ENCODE data around the gene EEF1G. TPM values are rescaled to one million over a fixed set of nuclear protein-coding genes. Genes with fewer than 3 reads are reported as not detected.

The EEF1G gene
- total and polyA plus RNA-seq, 2 of the 13 experiments (the other 11 are each of a cell fraction or from before 2014, with no cell fraction given): 1,787 to 2,144 TPM

DNA sequence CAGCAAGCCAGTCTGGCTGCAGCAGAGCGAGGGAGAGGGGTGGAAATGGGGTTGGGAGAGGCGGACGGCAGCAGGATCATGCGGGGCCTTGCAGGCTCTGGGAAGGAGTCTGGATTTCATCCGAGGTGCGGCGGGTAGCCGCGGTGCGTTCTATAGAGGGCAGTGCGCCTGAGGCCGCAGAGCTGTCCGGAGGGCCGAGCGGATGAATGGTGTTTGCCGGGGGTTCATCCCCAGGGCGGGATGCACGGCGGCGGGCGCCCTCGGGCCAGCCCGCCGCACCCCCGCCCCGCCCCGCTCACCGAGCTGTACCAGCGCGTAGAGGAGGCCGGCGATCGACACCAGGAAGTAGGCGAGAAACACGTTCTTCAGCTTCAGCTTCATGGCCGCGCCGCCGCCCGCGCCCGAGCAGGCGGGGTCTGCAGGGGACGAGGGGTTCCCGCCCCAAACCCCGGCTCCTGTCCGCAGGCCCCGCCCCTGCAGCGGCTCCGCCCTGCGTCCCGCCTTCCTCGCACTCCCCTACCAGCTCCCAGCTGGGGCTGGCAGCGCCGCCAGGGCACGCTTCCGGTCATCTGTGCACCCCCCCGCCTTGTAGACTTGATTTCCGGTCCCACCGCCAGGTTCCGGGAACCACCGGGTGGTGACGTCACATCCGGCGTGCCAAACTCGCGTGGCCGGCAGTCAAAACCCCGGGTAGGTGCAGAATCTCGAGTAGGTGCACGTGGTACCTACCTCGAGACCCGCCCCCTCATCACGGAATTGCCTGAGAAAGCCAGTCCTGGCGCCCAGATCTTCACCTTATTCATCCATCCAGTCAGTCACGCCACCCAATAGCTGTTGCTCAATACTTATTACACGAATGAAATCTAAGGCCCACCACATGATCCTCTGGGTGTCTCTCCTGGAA lies 48.1 kb upstream of the EEF1G start, which contains the start of gene B3GAT3 (continued):
- TF ChIP-seq, protein P1, sequence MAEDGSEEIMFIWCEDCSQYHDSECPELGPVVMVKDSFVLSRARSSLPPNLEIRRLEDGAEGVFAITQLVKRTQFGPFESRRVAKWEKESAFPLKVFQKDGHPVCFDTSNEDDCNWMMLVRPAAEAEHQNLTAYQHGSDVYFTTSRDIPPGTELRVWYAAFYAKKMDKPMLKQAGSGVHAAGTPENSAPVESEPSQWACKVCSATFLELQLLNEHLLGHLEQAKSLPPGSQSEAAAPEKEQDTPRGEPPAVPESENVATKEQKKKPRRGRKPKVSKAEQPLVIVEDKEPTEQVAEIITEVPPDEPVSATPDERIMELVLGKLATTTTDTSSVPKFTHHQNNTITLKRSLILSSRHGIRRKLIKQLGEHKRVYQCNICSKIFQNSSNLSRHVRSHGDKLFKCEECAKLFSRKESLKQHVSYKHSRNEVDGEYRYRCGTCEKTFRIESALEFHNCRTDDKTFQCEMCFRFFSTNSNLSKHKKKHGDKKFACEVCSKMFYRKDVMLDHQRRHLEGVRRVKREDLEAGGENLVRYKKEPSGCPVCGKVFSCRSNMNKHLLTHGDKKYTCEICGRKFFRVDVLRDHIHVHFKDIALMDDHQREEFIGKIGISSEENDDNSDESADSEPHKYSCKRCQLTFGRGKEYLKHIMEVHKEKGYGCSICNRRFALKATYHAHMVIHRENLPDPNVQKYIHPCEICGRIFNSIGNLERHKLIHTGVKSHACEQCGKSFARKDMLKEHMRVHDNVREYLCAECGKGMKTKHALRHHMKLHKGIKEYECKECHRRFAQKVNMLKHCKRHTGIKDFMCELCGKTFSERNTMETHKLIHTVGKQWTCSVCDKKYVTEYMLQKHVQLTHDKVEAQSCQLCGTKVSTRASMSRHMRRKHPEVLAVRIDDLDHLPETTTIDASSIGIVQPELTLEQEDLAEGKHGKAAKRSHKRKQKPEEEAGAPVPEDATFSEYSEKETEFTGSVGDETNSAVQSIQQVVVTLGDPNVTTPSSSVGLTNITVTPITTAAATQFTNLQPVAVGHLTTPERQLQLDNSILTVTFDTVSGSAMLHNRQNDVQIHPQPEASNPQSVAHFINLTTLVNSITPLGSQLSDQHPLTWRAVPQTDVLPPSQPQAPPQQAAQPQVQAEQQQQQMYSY (CRISPR knock-in tag; IDR thresholded peaks at IDR 0.05): peak; percentile 47; the same call in 1 of the 2 replicates
- TF ChIP-seq ATF1 (CRISPR knock-in tag; IDR thresholded peaks at IDR 0.05) (peak; percentile 92), SMC3 (IDR thresholded peaks at IDR 0.05; ENCODE audit: low read length) (no peak), SATB2 (CRISPR knock-in tag; IDR thresholded peaks at IDR 0.05) (0 out of 2 replicates have a peak, but pooled peaks have one; percentile 43), ZNF335 (CRISPR knock-in tag; IDR thresholded peaks at IDR 0.05) (0 out of 2 replicates have a peak, but pooled peaks have one; percentile 45), ETV6 (CRISPR knock-in tag; conservative IDR thresholded peaks at IDR 0.05) (peak; percentile 60; the same call in 1 of the 2 replicates), RORA (CRISPR knock-in tag; IDR thresholded peaks at IDR 0.05) (no peak), MAFG (CRISPR knock-in tag; IDR thresholded peaks at IDR 0.05) (no peak), ARNT2 (CRISPR knock-in tag; IDR thresholded peaks at IDR 0.05; ENCODE audit: low read depth) (no peak), ADNP (CRISPR knock-in tag; IDR thresholded peaks at IDR 0.05) (no peak), ZMYM3 (CRISPR knock-in tag; IDR thresholded peaks at IDR 0.05) (0 out of 2 replicates have a peak, but pooled peaks have one; percentile 14), ZNF468 (CRISPR knock-in tag; IDR thresholded peaks at IDR 0.05) (no peak)
- TF ChIP-seq, protein P2, sequence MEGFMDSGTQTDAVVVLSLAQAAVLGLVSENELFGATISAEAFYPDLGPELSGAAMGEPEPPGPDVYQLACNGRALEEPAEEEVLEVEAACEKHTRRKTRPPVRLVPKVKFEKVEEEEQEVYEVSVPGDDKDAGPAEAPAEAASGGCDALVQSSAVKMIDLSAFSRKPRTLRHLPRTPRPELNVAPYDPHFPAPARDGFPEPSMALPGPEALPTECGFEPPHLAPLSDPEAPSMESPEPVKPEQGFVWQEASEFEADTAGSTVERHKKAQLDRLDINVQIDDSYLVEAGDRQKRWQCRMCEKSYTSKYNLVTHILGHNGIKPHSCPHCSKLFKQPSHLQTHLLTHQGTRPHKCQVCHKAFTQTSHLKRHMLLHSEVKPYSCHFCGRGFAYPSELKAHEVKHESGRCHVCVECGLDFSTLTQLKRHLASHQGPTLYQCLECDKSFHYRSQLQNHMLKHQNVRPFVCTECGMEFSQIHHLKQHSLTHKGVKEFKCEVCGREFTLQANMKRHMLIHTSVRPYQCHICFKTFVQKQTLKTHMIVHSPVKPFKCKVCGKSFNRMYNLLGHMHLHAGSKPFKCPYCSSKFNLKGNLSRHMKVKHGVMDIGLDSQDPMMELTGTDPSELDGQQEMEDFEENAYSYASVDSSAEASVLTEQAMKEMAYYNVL (CRISPR knock-in tag; IDR thresholded peaks at IDR 0.05; ENCODE audit: borderline replicate concordance): peak; percentile 80
- TF ChIP-seq, protein P3, sequence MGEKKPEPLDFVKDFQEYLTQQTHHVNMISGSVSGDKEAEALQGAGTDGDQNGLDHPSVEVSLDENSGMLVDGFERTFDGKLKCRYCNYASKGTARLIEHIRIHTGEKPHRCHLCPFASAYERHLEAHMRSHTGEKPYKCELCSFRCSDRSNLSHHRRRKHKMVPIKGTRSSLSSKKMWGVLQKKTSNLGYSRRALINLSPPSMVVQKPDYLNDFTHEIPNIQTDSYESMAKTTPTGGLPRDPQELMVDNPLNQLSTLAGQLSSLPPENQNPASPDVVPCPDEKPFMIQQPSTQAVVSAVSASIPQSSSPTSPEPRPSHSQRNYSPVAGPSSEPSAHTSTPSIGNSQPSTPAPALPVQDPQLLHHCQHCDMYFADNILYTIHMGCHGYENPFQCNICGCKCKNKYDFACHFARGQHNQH (CRISPR knock-in tag; IDR thresholded peaks at IDR 0.05): peak; percentile 78; the same call in 1 of the 2 replicates
- TF ChIP-seq, protein P4, sequence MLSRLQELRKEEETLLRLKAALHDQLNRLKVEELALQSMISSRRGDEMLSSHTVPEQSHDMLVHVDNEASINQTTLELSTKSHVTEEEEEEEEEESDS (CRISPR knock-in tag; IDR thresholded peaks at IDR 0.05; ENCODE audit: borderline replicate concordance): no peak
- TF ChIP-seq, protein P5, sequence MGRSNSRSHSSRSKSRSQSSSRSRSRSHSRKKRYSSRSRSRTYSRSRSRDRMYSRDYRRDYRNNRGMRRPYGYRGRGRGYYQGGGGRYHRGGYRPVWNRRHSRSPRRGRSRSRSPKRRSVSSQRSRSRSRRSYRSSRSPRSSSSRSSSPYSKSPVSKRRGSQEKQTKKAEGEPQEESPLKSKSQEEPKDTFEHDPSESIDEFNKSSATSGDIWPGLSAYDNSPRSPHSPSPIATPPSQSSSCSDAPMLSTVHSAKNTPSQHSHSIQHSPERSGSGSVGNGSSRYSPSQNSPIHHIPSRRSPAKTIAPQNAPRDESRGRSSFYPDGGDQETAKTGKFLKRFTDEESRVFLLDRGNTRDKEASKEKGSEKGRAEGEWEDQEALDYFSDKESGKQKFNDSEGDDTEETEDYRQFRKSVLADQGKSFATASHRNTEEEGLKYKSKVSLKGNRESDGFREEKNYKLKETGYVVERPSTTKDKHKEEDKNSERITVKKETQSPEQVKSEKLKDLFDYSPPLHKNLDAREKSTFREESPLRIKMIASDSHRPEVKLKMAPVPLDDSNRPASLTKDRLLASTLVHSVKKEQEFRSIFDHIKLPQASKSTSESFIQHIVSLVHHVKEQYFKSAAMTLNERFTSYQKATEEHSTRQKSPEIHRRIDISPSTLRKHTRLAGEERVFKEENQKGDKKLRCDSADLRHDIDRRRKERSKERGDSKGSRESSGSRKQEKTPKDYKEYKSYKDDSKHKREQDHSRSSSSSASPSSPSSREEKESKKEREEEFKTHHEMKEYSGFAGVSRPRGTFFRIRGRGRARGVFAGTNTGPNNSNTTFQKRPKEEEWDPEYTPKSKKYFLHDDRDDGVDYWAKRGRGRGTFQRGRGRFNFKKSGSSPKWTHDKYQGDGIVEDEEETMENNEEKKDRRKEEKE (IDR thresholded peaks at IDR 0.05): no peak
- TF ChIP-seq, protein P6, sequence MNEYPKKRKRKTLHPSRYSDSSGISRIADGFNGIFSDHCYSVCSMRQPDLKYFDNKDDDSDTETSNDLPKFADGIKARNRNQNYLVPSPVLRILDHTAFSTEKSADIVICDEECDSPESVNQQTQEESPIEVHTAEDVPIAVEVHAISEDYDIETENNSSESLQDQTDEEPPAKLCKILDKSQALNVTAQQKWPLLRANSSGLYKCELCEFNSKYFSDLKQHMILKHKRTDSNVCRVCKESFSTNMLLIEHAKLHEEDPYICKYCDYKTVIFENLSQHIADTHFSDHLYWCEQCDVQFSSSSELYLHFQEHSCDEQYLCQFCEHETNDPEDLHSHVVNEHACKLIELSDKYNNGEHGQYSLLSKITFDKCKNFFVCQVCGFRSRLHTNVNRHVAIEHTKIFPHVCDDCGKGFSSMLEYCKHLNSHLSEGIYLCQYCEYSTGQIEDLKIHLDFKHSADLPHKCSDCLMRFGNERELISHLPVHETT (CRISPR knock-in tag; conservative IDR thresholded peaks at IDR 0.05): peak; percentile 88

Measured in HepG2 (cell line).